ENCODE data around the gene ARHGEF38. TPM values are rescaled to one million over a fixed set of nuclear protein-coding genes. Genes with fewer than 3 reads are reported as not detected.
A peak's percentile ranks its signal among the peaks of the same experiment; 100 is the strongest.
"Not testable (repeated sequence)": the region's sequence is repeated elsewhere in the genome, so short reads cannot be mapped to it uniquely, and the experiment has no call there.

The ARHGEF38 gene
- total and polyA plus RNA-seq, 12 donors, result 0.28 TPM; not detected in 11

DNA sequence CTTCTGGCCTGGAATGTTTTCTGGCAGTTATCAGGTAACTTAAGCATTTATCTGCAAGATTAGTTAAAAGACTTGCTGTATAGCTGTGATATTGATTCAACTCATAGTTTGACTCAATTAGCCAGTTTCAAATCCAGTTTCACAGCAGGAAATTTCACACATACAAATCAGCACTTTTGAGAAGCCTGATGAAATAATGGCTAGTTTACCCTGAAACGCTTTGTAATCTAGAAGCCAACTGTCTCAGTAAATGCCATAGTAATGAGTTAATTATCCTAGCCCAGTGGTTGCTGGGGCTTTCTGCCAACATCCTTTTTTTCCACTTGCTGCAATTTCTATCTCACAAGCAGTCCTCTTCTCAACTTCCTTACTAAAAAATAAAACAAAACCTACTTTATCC, 53.1 kb downstream of the ARHGEF38 start:
- Histone ChIP-seq H3K4me1 (peaks cover 0 to 10% (median 0%) of the 10 kb centered on the region in 9 donors), H3K9me3 (peaks cover 0 to 4% (median 0%) of the 10 kb centered on the region in 11 donors), H3K4me3 (no peak overlapping the region), H3K27ac (no peak overlapping the region), H3K27me3 (no peaks in the 10 kb centered on the region), H3K36me3 (no peaks in the 10 kb centered on the region)
- no peak for ATAC-seq
- intact Hi-C loops (cut with DNase I), result no loop called here
- no peak for DNase-seq
- WGBS, 2 donors, result 5 to 11% methylated on average over 1 of the region's 1 CpG
- TF ChIP-seq CTCF (IDR thresholded peaks at IDR 0.05), result no peak

GRCh38 chr4:105607876-105608275, 55.5 kb downstream of the ARHGEF38 start:
- intact Hi-C loops (cut with DNase I), result no loop called here
- no peak for ATAC-seq
- 79% methylated on average over 2 of the region's 2 CpGs for WGBS, 2 donors
- peaks cover 0 to 10% (median 0%) of the 10 kb centered on the region in 9 donors for H3K4me1 ChIP-seq
- no peaks in the 10 kb centered on the region for H3K36me3 ChIP-seq
- H3K9me3 ChIP-seq, result peaks cover 0 to 4% (median 0%) of the 10 kb centered on the region in 11 donors
- no peak overlapping the region for H3K4me3 ChIP-seq
- H3K27me3 ChIP-seq, result no peaks in the 10 kb centered on the region
- DNase-seq, result no peak
- H3K27ac ChIP-seq, result no peak overlapping the region
- no peak for TF ChIP-seq CTCF (IDR thresholded peaks at IDR 0.05)

DNA sequence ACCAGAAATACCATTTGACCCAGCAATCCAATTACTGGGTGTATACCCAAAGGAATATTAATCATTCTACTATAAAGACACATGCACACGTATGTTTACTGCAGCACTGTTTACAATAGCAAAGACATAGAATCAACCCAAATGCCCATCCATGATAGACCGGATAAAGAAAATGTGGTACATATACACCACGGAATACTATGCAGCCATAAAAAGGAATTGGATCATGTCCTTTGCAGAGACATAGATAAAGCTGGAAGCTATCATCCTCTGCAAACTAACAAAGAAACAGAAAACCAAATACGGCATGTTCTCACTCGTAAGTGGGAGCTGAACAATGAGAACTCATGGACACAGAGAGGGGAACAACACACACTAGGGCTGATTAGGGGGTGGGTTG, 57.4 kb downstream of the ARHGEF38 start:
- DNase-seq; intact Hi-C loops (cut with DNase I); H3K36me3 ChIP-seq; H3K9me3 ChIP-seq; H3K4me1 ChIP-seq; H3K27me3 ChIP-seq; H3K27ac ChIP-seq; ATAC-seq; H3K4me3 ChIP-seq: not testable (repeated sequence)
- WGBS, 2 donors, result 94 to 95% methylated on average over 5 of the region's 5 CpGs

- DNase-seq (no peak), ATAC-seq (no peak)
- Histone ChIP-seq H3K4me3 (no peak overlapping the region), H3K27ac (no peak overlapping the region), H3K27me3 (no peaks in the 10 kb centered on the region), H3K9me3 (peaks cover 0 to 4% (median 0%) of the 10 kb centered on the region in 11 donors), H3K36me3 (no peaks in the 10 kb centered on the region), H3K4me1 (no peaks in the 10 kb centered on the region)
- WGBS, 2 donors, result 50 to 51% methylated on average over 4 of the region's 4 CpGs
- intact Hi-C loops (cut with DNase I), result no loop called here
- no peak for TF ChIP-seq CTCF (IDR thresholded peaks at IDR 0.05)
These were observed 60.9 kb downstream of the ARHGEF38 start for GRCh38 chr4:105613306-105613705.

DNA sequence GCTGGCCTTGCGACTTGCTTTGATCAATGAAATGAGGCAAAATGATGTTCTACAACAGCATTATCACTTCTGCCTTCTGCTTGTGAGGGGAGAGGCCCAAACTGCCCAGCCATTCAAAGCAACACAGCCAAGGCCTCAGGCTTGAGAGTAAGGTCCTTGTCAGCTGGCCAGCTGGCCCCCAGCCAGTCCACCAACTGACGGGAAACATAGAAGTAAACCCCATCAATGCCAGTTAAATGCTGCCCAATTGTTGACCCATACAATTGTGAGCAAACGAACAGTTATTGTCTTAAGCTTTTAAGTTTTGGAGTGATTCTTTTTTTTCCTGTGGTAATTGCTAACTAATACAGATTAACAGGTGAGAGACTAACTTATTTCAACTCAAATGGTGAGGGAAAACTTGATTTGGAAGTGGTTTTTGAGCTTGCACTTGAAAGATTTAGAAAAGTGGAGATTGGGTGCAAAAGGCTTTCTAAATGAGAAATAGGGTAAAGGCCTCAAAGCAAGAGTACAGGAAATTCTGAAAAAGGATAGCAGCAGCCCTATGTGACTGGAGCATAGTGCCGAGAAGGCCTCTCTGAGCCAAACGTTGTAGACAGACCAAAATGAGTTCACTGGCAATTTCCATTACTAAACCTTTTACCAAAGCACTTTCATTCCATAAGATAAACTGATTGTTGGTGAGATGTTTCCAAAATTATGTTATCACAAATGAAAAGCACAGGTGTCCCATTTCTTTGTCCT, 66.9 kb downstream of the ARHGEF38 start:
- Histone ChIP-seq H3K27me3 (no peaks in the 10 kb centered on the region), H3K9me3 (peaks cover 0 to 5% (median 0%) of the 10 kb centered on the region in 11 donors), H3K36me3 (no peaks in the 10 kb centered on the region), H3K27ac (peak overlapping the region in 1 of 10 donors; percentile 60), H3K4me1 (peaks cover 0 to 14% (median 7%) of the 10 kb centered on the region in 9 donors), H3K4me3 (no peak overlapping the region)
- ATAC-seq (peak in 6 of 8 donors; percentile 46 to 79 (median 70)), DNase-seq (peak; percentile 56 to 71)
- intact Hi-C loops (cut with DNase I), result no loop called here
- 52 to 53% methylated on average over 5 of the region's 5 CpGs for WGBS, 2 donors
- no peak for TF ChIP-seq CTCF (IDR thresholded peaks at IDR 0.05)
